Right atrium auricular region (tissue), 2 donors: Measurements from ENCODE around the gene HDAC10. TPM values are rescaled to one million over a fixed set of nuclear protein-coding genes. Genes with fewer than 3 reads are reported as not detected.
"Not testable (repeated sequence)": the region's sequence is repeated elsewhere in the genome, so short reads cannot be mapped to it uniquely, and the experiment has no call there.

Experiments
- DNase-seq: peaks from one replicate; pipeline ENCODE4 v3.0.0-alpha.2; 2019; ENCODE audit warnings: low spot score
- H3K27ac ChIP-seq, 2 donors: fragments of 200-600 bp; sonication (generic); 1 replicate in 1 of 2; 2 replicates in 1 of 2; pipeline ENCODE4 v1.5.1; 2016 to 2019
- H3K27me3 ChIP-seq, 2 donors: fragments of 200-600 bp; sonication (generic); one replicate each; pipeline versions ENCODE4 v1.5.1 to v1.6.0; 2017 to 2019
- H3K36me3 ChIP-seq: fragments of 200-600 bp; sonication (generic); one replicate; pipeline ENCODE4 v1.5.1; 2016
- H3K4me1 ChIP-seq, 2 donors: fragments of 200-600 bp; sonication (generic); one replicate each; pipeline versions ENCODE4 v1.5.1 to v1.6.0; 2017 to 2019
- H3K4me3 ChIP-seq, 2 donors: fragments of 200-600 bp; sonication (generic); 1 replicate in 1 of 2; 2 replicates in 1 of 2; pipeline ENCODE4 v1.5.1; 2017 to 2019; ENCODE audit warnings: mild to moderate bottlenecking in 1 of 2, moderate library complexity in 1 of 2
- H3K9me3 ChIP-seq, 2 donors: fragments of 200-600 bp; sonication (generic); one replicate each; pipeline ENCODE4 v1.5.1; 2019
- total RNA-seq, 2 donors: library from RNA; depleted of rRNA; stranded (reverse); fragments of >200 nt; gene quantifications; one replicate each; pipeline ENCODE4 v1.1.0, GENCODE V29; 2016
- TF ChIP-seq, protein P1 (sequence below), 2 donors: fragments of 200-600 bp; sonication (generic); IDR thresholded peaks; one replicate each; pipeline ENCODE4 v1.5.1; 2019; ENCODE audit warnings: antibody characterized with exemption in 2 of 2

Gene HDAC10
- total RNA-seq, 2 donors from 2014 or later: 6.7 to 9.1 TPM

DNA sequence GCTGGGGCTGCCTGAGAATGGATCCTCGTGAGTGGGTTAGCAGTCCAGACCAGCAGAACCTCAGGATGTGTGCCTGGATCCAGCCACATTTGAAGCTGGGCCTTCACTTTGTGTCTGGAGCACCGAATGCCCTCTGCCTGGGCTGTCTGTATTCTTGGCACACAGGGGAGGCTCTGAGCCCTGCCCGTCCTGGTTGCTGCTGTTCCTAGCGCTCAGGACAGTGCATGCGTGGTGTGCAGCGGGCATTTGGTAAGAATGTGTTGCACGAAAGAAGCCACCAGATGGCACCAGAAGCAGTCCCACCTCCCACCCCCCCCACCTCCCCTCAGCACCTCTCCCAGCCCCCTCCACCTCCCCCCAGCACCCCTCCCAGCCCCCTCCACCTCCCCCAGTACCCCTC is 23.2 kb upstream of the HDAC10 start:
- TF ChIP-seq, protein P1, sequence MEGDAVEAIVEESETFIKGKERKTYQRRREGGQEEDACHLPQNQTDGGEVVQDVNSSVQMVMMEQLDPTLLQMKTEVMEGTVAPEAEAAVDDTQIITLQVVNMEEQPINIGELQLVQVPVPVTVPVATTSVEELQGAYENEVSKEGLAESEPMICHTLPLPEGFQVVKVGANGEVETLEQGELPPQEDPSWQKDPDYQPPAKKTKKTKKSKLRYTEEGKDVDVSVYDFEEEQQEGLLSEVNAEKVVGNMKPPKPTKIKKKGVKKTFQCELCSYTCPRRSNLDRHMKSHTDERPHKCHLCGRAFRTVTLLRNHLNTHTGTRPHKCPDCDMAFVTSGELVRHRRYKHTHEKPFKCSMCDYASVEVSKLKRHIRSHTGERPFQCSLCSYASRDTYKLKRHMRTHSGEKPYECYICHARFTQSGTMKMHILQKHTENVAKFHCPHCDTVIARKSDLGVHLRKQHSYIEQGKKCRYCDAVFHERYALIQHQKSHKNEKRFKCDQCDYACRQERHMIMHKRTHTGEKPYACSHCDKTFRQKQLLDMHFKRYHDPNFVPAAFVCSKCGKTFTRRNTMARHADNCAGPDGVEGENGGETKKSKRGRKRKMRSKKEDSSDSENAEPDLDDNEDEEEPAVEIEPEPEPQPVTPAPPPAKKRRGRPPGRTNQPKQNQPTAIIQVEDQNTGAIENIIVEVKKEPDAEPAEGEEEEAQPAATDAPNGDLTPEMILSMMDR (IDR thresholded peaks at IDR 0.05): peak in 1 of 2 donors; percentile 50
- DNase-seq: peak; percentile 68
- Histone ChIP-seq H3K36me3 (peaks cover 42% of the 10 kb centered on the region), H3K4me3 (no peak overlapping the region), H3K9me3 (no peaks in the 10 kb centered on the region), H3K27ac (no peak overlapping the region), H3K4me1 (peaks cover 0 to 37% of the 10 kb centered on the region in 2 donors), H3K27me3 (no peaks in the 10 kb centered on the region)

DNA sequence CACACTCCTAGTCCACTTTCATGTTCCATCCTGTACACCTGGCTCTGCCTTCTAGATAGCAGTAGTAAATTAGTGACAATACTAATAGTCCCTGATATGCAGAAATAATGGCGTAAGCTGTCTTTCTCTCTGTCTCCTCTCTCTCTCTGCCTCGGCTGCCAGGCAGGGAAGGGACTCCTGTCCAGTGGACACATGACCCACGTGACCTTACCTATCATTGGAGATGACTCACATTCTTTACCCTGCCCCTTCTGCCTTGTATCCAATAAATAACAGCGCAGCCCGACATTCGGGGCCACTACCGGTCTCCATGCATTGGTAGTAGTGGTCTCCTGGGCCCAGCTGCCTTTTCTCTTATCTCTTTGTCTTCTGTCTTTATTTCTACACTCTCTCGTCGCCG is 22.7 kb upstream of the HDAC10 start:
- peaks cover 0 to 42% of the 10 kb centered on the region in 2 donors for H3K4me1 ChIP-seq
- H3K27ac ChIP-seq: not testable (repeated sequence)

DNA sequence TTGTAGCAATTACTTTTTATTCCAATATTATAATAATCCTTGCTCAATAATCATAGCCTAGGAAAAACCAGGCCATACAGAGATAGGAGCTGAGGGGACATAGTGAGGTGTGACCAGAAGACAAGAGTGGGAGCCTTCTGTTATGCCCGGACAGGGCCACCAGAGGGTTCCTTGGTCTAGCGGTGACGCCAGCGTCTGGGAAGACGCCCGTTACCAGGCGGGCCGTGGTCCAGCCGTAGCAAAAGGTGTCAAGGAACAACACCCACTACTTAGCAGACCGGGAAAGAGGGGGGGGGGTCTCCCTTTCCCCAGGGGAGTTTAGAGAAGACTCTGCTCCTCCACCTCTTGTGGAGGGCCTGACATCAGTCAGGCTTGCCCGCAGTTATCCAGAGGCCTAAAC is 22.3 kb upstream of the HDAC10 start:
- not testable (repeated sequence) for H3K27me3 ChIP-seq, H3K9me3 ChIP-seq, H3K4me3 ChIP-seq, DNase-seq, H3K27ac ChIP-seq
- TF ChIP-seq, protein P1 (IDR thresholded peaks at IDR 0.05): peak in 1 of 2 donors; percentile 18
- Histone ChIP-seq H3K36me3 (peaks cover 33% of the 10 kb centered on the region), H3K4me1 (peaks cover 0 to 47% of the 10 kb centered on the region in 2 donors)

More for the DNA sequence above, 22.7 kb upstream of the HDAC10 start:
- DNase-seq, H3K9me3 ChIP-seq, H3K4me3 ChIP-seq, H3K27me3 ChIP-seq: not testable (repeated sequence)
- peaks cover 37% of the 10 kb centered on the region for H3K36me3 ChIP-seq

DNA sequence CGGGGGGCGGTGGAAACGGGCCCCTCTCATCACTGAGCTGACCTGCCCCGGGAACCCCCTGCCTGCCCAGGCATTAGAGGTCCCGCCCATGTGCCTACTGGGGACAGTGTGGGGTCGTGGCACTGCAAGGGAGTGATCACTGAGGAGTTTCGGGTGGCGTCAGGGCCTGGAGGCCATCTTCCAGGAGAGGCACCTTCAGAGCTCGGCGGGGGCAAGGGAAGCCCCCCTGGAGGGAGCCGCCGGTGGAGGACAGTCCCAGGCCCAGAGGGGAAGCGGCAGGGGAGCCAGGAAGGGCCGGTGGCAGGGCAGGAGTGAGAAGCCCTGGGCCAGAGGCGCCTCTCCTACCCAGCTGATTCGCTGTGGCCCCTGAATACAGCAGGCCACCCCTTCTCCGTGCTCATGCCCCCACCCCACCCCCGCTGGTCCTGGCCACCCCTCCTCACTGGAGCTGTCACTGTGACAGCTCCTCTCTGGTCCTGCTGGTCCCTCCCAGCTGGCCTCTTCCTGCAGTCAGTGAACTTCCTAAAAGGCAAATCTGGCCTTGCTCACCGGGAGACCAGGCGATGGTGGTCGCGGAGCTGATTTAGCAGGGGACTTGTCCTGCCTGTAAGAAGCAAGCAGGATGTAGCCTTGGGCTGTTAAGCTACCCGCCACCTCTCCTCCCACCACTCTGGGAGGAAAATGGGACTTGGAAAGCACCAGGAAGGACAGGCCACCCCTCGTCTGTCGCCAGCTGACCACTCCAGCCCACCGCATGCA is 21.2 kb upstream of the HDAC10 start:
- Histone ChIP-seq H3K4me3 (peak overlapping the region in 1 of 2 donors; percentile 62), H3K4me1 (peaks cover 0 to 58% of the 10 kb centered on the region in 2 donors), H3K36me3 (peaks cover 22% of the 10 kb centered on the region), H3K27ac (peak overlapping the region in 1 of 2 donors; percentile 48), H3K9me3 (no peaks in the 10 kb centered on the region), H3K27me3 (no peaks in the 10 kb centered on the region)
- TF ChIP-seq, protein P1 (IDR thresholded peaks at IDR 0.05): no peak
- DNase-seq: no peak

DNA sequence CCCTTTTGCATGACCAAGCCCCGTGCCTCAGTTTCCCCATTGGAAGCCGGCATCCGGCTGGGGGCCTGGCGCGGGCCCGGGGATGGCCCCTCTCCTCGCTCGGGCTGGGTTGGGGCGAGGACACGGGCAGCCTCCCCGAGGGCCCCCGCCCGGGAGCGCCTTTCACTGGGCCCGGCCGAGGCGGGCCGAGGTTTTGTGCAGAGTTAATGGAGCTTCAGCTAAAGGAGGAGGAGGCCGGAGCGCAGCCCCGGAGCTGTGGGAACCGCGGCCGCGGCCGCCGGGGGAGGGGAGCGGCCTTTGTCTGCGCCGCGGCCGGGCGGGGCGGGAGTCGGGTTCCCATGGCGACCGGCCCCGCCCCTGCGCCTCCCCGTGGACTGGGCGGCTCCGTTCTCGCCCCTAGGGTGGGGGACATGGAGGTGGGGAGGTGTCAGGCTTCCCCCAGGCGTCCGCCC is 20.5 kb upstream of the HDAC10 start:
- Histone ChIP-seq H3K9me3 (no peaks in the 10 kb centered on the region), H3K4me1 (peaks cover 0 to 64% of the 10 kb centered on the region in 2 donors), H3K27ac (peak overlapping the region in 1 of 2 donors; percentile 48), H3K36me3 (peaks cover 15% of the 10 kb centered on the region), H3K27me3 (no peaks in the 10 kb centered on the region), H3K4me3 (peak overlapping the region; percentile 32 to 62)
- no peak for DNase-seq
- TF ChIP-seq, protein P1 (IDR thresholded peaks at IDR 0.05): peak in 1 of 2 donors; percentile 55

DNA sequence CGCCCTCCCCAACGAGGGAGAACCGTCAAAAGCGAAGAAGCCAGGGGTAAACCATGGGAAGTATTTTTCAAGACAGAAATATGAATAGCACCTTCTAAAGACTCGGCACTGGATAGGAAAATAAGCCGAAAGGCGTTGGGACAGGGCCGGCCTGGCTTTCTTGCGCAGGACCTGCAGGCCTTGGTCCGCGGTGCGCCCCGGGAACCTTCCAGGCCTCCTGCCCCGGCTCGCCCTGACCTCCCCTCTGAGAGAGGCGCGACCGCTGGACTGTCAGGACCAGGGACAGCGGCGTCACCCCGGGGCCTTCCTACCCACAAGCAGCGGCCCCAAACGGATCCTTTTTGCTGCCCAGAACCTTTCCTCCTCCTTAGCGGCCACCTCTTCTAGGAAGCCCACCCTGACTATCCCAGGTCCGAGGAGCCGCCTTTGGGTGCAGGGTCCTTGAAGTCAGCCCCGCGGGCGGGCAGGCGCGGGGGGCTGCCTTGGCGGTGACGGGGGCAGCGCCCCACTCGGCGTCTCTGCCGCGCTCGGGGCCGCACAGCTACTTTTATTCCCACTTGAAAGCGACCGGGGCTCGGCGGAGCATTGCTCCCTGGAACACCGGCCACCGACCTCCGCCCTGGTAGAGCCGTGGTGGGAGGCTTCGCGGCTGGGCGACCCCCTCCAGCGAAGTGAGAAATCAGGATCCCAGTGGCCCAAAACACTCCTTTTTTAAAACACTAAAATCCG is 19.8 kb upstream of the HDAC10 start:
- Histone ChIP-seq H3K27me3 (no peaks in the 10 kb centered on the region), H3K4me3 (peak overlapping the region; percentile 56 to 62), H3K36me3 (peaks cover 11% of the 10 kb centered on the region), H3K27ac (peak overlapping the region; percentile 48 to 64), H3K4me1 (peaks cover 0 to 64% of the 10 kb centered on the region in 2 donors), H3K9me3 (no peaks in the 10 kb centered on the region)
- peak; percentile 73 for DNase-seq
- TF ChIP-seq, protein P1 (IDR thresholded peaks at IDR 0.05): no peak
